GM18858 (cell line): ENCODE data around the gene TMEM208.

Experiments used
- ATAC-seq: cut with Tn5 transposase; IDR thresholded peaks from one replicate; pipeline ENCODE4 v1.9.1; 2021; ENCODE audit not compliant: unreplicated experiment

TMEM208 gene

DNA sequence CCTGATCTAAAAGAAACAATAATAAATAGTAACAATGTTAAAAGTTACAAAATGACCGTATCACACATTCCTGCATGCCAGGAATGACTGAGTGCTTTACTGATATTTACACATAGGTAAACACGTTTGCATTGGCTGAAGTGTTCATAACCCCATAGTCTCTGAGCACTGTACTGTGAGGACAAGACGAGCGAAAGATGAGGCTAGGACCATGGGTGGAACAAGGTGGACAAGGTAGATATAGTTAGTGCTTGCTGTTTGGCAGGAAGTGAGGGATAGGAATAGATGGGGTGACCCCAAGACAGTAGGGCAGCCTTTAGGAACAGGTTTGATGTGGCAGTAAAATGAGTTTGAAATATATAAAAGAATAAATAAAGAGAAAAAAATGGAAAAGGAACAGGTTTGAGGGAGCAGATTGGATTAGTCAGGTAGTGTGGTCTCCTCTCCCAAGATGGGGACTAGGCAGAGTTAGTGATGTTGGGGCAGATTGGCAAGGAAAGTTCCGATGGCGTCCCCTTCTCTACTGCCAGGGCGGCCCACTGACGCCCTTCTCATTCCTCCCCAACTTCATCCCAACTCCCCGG is 35.4 kb upstream of the TMEM208 start:
- ATAC-seq = no peak

DNA sequence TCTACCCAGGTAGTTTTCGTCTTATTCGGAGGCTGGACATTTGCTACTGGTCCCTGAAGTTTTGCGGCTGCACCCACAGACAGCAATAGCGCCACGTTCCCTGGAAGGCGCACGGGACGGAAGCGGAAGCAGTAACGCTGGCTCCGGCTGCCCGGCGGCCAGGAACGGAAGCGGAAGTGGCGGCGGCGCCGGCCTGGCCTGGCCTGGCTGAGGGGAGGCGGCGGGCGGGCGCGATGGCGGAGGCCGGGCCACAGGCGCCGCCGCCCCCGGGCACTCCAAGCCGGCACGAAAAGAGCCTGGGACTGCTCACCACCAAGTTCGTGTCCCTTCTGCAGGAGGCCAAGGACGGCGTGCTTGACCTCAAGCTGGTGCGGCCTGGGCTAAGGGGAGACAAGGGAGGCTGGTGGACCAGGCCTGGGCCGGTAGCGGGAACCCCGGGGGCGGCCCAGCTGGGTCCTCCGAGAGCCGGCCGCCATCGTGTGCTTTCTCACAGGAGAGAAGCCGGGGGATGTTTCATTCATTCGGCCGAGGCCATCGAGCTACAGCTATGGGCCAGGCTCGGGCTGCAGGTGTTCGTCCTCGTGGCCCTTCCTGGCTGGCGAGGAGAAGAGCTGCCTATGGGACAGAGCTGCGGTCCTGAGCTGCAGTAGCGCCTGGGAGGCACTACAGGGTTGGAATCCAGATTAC is 34.8 kb upstream of the TMEM208 start, which contains the start of gene E2F4:
TSS of gene E2F4 (plus strand) at position 161 of the 687 bp plus-strand sequence. CDS start at position 234, 73 bp downstream.
- ATAC-seq = peak; percentile 71

DNA sequence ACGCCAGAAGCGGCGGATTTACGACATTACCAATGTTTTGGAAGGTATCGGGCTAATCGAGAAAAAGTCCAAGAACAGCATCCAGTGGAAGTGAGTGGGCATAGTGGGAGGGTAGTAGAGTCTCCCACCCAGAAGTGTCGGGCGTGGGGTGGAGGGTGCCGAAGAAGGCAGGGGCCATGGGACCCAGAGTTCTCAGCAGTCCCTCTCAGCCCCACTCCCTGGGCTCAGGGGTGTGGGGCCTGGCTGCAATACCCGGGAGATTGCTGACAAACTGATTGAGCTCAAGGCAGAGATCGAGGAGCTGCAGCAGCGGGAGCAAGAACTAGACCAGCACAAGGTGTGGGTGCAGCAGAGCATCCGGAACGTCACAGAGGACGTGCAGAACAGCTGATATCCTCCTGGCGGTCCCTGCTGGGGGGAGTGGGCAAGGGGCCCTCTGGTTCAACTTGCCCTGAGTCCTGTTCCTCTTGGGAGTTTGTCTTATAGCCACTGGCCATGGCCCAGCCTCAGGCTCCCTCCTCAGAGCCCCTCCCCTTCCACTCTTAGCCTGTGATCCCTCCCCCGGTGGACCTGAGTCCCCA is 34.1 kb upstream of the TMEM208 start:
- no peak for ATAC-seq

DNA sequence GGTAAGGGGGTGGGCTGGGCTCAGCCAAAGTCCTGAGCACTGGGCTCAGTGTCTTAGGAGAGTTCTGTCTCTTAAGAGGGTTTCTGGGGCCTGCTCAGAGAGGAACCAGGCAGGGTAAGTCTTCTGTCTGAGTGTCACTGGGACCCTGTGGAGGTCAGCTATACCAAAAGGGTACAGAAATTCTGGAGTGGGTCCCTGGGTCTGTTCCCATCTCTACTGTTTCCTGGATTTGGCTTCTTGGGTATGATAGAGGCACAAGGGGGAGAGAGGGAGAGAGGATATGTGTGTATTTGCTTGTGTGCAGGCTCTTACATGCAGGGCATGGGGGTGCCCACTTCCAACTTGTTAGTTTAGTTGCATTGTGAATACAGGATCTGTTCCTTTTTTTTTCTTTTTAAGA is 33.4 kb upstream of the TMEM208 start:
- no peak for ATAC-seq

DNA sequence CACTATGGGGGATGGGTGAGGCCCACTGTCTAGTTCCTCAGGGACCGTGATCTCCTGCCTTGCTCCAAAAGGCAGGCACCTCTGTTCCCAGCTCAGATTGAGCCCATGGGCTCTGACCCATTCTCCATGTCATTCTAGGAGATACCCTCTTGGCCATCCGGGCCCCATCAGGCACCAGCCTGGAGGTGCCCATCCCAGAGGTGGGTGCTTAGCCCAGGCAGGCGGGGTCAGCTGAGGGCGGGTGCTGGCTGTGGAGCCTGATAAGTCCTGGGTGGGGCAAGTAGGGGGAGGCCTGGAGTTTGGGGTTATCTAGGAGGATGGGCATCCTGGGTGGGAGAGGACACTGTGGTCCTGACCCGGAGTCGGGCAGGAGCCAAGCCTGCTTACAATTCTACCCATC is 32.7 kb upstream of the TMEM208 start:
- ATAC-seq = no peak

DNA sequence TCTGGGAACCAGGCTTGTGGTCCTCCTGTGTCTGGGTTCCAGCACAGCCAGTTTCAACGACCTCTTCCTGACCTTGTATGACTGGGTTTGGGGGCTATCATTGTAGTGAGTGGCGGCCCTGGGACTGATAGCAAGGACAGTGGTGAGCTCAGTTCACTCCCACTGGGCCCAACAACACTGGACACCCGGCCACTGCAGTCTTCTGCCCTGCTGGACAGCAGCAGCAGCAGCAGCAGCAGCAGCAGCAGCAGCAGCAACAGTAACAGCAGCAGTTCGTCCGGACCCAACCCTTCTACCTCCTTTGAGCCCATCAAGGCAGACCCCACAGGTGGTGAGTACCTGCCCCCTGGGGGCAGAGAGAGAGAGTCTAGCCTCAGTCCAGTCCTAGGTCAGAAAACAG is 31.3 kb upstream of the TMEM208 start:
- no peak for ATAC-seq

DNA sequence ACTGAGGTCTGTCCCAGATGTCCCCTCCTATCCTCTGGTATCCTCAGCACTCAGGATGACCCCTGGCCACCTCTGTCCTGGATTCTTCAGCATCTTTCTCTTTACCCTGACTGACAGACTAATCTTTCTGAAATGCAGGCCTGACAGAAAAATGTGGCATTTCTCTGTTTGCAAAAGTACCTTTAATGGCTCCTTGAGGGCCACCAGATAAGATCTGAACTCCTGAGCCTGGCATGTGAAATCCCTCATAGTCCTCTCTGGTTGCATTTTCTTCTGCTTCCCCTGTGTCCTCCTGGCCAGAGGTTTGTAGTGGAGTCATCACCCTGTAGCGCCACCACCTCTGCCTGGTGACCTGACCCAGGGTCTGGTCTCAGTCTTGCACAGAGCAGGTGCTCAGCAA is 30.0 kb upstream of the TMEM208 start:
- no peak for ATAC-seq

DNA sequence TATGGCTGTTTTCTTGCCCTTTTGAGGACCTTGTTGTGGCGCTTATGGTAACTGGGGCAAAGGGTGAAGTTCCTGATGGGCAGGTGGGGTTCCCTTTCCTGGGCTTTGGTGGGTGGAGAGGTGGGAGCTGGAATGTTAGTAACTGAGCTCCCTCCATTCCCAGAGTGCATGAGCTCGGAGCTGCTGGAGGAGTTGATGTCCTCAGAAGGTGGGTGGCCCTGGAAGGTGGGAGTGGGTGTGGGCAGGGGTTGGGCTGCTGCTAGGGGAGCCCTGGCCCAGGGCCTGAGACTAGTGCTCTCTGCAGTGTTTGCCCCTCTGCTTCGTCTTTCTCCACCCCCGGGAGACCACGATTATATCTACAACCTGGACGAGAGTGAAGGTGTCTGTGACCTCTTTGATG is 29.2 kb upstream of the TMEM208 start:
- ATAC-seq = no peak

DNA sequence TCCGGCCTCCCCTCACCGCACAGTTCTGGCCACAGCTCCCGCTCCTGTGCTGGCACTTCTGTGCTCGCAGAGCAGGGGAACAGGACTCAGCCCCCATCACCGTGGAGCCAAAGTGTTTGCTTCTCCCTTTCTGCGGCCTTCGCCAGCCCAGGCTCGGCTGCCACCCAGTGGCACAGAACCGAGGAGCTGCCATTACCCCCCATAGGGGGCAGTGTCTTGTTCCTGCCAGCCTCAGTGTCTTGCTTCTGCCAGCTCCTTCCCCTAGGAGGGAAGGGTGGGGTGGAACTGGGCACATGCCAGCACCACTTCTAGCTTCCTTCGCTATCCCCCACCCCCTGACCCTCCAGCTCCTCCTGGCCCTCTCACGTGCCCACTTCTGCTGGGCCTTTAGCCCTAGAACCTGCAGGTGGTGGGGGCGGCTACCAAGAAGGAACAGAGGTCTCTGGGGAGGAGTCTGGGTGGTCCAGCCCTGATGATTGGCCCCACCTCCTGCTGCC is 28.6 kb upstream of the TMEM208 start:
- no peak for ATAC-seq

DNA sequence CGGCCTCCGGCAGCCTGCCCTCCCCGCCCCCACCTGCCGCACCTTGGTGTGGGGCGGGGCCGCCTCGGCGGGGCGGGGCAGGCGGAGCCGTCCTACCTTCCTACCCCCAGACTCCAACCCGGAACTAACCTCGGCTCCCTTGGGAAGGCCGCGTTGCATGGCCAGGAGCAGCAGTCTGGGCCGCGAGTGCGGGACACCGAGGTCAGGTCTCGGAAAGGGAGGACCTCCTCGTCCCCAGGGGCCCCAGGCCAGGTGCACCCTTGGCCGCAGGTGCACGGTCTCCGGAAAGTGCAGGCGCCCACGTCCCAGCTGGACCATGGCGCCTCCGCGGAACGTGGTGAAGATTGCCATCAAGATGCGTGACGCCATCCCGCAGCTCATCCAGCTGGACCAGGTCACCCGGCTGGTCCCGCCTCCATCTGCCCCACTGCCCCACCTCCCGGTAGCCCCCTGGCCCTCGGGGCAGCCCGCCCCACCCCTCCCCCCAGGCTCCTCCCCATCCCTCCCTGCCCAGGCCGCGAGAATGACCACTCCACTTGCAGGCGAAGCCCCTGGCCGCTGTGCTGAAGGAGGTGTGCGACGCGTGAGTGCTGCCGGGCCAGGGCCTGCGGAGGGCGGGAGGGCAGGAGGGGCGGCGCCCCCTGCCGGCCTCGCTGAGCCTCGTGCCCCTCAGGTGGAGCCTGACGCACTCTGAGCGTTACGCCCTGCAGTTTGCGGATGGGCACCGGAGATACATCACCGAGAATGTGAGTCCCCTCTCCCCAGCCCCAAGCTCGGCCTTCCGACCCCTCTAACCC is 27.7 kb upstream of the TMEM208 start, which contains the start of gene ELMO3:
TSS of gene ELMO3 (plus strand) at position 121 of the 797 bp plus-strand sequence. CDS start at position 317, 196 bp downstream.
- no peak for ATAC-seq

DNA sequence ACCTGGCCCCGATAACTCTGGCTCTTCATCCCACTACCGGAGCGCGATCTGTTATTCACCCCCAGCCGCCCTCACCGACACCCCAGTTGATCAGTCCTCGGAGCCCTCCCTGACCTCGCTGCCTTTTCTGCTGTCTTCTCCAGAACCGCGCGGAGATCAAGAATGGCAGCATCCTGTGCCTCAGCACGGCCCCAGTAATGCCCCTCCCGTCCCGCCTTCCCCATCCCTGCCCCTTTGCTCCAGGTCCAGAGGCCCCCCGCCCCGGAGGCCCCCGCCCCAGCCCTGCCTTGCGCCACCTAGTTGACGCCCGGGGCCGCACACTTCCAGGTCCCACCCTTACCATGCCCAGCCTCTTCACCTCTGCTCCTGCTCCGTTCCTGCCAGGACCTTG is 27.1 kb upstream of the TMEM208 start:
- no peak for ATAC-seq

DNA sequence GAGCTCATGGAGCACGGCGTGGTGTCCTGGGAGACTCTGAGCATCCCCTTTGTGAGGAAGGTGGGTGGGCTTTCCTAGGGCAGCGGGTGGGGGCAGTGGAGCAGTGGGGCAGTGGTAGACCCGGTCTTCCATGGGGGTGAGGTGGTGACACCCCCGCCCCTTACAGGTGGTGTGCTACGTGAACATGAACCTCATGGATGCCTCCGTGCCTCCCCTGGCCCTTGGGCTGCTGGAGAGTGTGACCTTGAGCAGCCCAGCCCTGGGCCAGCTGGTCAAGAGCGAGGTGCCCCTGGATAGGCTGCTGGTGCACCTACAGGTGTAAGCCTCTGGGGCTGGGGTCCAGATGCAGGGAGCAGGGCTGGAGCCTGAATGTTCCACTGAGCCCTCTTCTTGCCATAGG is 26.4 kb upstream of the TMEM208 start:
- no peak for ATAC-seq

DNA sequence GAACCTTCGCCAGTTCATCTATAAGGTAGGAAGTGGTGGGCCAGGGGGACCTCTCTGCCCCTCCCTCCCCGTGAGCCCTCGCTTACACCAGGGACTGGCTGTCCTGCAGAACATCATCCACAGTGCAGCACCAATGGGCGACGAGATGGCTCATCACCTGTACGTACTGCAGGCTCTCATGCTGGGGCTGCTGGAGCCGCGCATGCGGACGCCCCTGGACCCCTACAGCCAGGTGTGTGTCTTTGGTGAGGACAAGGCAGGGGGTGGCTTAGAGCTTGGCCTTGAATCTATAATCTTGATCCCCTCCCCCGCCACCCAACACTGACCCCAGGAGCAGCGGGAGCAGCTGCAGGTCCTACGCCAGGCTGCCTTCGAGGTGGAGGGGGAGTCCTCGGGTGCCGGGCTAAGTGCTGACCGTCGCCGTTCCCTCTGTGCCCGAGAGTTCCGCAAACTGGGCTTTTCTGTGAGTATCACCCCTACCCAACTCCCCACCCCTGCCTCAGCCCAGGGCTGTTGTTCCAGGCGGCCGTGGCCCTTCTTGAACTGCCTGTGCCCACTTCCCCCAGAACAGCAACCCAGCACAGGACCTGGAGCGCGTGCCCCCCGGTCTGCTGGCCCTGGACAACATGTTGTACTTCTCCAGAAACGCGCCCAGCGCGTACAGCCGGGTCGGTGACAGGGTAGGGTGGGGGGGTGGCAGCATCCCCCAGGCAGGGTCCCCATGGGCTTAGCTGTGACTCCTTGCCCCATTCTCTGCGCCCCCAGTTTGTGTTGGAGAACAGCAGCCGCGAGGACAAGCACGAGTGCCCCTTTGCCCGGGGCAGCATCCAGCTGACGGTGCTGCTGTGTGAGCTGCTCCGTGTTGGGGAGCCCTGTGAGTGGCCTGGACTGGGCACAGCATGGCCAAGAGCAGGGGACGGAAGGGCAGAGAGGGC is 25.3 kb upstream of the TMEM208 start:
- ATAC-seq = no peak

DNA sequence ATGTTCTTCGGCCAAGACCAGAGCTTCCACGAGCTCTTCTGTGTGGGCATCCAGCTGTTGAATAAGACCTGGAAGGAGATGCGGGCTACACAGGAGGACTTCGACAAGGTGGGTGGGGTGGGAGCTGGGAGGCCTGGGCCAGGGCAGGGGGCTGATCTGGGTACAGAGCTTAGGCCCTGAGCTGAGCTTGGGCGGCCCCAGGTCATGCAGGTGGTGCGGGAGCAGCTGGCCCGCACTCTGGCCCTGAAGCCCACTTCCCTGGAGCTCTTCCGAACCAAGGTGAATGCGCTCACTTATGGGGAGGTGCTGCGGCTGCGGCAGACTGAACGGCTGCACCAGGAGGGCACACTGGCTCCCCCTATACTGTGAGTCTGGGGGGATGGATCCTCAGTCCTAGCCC is 24.5 kb upstream of the TMEM208 start:
- ATAC-seq = no peak

DNA sequence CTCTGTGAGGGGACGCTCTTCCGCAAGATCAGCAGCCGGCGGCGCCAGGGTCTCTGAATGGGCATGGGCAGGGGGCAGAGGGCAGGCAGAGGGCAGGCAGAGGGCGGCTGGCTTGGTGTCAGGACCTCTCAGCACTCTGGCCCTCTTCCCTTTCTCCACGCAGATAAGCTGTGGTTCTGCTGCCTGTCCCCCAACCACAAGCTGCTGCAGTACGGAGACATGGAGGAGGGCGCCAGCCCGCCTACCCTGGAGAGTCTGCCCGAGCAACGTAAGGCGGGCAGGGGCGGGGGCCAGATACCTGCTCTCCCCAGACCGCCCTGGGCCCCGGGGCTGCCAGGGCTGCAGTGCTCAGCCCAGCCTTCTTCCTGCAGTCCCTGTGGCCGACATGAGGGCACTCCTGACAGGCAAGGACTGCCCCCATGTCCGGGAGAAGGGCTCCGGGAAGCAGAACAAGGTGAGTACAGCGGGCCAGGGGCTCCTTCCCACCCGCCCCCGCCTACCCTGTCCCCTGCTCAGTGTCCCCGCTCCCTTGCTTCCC is 23.9 kb upstream of the TMEM208 start:
- ATAC-seq = no peak

DNA sequence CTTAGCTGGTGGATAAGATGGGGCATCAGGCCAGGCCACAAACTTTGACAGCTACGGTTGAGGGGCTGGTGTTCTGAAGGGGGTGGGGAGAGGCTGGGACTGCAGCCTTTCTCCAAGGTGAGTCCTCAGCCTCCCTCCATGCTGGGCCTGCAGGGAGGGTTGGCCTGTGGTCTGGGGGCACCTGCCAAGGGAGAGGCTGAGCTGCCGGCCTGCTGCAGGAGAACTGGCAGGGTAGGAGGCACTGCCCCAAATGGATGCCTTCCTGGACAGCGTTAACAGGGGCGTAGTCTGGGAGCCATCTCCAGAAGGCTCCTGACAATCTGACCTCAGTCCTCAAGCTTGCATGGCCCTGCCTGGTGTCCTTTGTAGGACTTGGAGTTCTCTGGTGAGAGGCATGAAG is 22.9 kb upstream of the TMEM208 start:
- ATAC-seq = no peak

DNA sequence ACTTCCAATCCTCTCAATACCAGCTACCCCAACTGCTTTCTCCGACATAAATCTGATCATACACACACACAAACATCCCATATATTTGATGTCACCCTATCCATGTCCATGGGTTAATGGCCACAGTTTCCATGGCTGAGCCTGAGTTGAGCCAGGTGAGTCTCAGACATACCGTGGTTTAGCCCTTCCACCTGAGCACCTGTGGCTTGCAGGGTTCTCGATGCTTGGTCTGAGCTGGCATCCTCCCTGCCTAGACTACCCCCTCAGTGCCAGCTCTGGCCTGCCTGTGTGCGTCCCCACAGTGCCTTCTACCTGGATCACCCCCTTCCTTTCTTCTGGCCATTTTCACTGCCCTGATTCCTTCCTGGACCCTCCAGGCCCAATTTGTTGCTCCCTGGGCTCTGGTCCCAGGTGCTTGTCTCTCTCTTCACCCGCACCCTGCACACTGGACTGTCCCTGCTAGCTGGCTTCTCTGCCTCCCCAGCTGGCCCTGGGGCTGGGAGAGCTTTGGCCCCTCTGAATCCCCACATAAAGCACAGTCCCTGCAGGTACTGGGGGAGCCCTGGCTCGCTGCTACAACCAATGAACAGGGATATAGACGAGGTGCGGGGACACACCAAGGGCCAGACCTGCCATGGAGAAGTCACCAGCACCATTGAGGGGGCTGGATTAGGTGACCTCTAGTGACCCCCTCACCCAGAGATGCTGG is 20.6 kb upstream of the TMEM208 start:
- ATAC-seq = no peak

DNA sequence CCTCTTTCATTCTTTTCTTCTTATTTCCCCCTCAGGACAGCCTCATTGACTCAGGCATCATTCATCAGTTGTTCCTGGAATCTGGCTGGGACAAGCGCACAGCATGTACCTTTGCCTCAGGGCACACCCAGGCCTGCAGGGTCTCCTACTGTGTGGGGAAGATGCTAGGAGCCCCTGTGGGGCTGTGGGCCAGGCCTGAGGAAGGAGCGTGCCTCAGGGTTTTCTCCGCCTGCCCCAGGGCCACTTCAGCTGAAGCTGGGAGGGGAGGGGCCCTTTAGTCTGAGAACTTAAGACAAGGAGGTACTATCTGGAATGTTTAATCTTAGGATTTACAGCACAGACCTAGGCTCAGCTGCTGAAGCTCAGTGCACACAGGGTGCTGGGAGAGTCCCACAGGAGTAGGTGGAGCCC is 20.1 kb upstream of the TMEM208 start:
- ATAC-seq = no peak

DNA sequence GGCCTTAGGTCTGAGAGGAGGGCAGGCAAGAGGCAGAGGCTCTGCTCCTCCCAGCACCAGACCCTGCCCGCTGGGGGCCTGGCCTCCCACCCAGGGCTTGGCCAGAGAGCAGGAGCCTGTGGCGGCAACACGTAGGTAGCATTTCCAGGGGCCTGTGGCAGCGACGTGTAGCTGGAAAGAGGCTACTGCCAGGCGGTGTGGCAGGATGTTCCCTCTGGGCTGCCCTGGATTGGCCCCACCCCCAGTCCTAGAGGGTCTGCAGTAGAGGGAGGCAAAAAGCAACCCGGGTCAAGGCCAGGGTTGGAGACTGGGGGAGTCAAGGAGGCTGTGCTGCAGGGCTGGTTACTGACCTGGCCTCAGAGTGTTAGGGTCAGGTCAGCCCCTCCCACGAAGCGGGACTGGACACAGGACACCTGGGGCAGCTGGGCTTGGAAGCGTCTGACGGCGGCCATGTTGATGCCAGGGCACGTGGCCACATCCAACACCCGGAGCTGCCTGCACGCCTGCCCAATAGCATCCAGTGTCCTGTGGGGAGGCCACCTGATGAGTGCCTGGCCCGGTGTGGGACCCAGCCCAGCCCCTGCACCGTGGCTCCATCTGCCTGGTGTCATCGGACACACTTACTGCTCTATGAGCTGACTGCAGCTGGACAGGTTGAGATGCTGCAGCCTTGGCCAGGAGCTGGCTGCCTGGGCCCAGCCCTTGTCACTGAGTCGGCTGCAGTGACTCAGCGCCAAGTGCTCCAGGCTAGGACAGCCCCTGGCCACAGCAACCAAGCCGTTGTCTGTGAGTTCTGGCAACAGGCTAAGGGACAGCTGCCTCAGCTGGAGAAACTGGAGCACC is 19.5 kb upstream of the TMEM208 start:
- ATAC-seq = no peak
